Upper lobe of left lung (tissue), 6 donors: ENCODE data around the gene MYH9. TPM values are rescaled to one million over a fixed set of nuclear protein-coding genes. Genes with fewer than 3 reads are reported as not detected.

Source experiments
- ATAC-seq, 2 donors: fragments of 200-7000 bp; cut with Tn5 transposase; one replicate each; pipeline ENCODE4 v1.9.1; 2022; ENCODE audit warnings: mild to moderate bottlenecking in 2 of 2, moderate library complexity in 2 of 2; ENCODE audit not compliant: low FRiP score in 2 of 2
- DNase-seq, 2 donors: peaks; one replicate each; pipeline ENCODE4 v3.0.0-alpha.2; 2019 to 2020
- H3K27ac ChIP-seq, 4 donors: fragments of 200-600 bp; sonication (generic); one replicate each; pipeline ENCODE4 v1.5.1; 2016 to 2019
- H3K27me3 ChIP-seq, 4 donors: fragments of 200-600 bp; sonication (generic); one replicate each; pipeline ENCODE4 v1.5.1; 2017 to 2019
- H3K36me3 ChIP-seq, 4 donors: fragments of 200-600 bp; sonication (generic); one replicate each; pipeline ENCODE4 v1.5.1; 2016 to 2019
- H3K4me1 ChIP-seq, 4 donors: fragments of 200-600 bp; sonication (generic); one replicate each; pipeline ENCODE4 v1.5.1; 2018 to 2019
- H3K4me3 ChIP-seq, 4 donors: fragments of 200-600 bp; sonication (generic); one replicate each; pipeline ENCODE4 v1.5.1; 2017 to 2019; ENCODE audit warnings: mild to moderate bottlenecking in 2 of 4, moderate library complexity in 1 of 4
- H3K9me3 ChIP-seq, 4 donors: fragments of 200-600 bp; sonication (generic); one replicate each; pipeline ENCODE4 v1.5.1; 2018 to 2019
- EP300 ChIP-seq, 4 donors: sonication (generic); formaldehyde crosslinking; IDR thresholded peaks; one replicate each; pipeline ENCODE4 v1.5.1; 2017; ENCODE audit warnings: antibody characterized with exemption in 4 of 4, control low read depth in 2 of 4
- POLR2A ChIP-seq, 4 donors: fragments of 450-650 bp; IDR thresholded peaks; one replicate each; pipeline ENCODE4 v1.5.1; 2016 to 2017; ENCODE audit warnings: antibody characterized with exemption in 4 of 4, mild to moderate bottlenecking in 2 of 4
- POLR2AphosphoS5 ChIP-seq, 2 donors: sonication (generic); formaldehyde crosslinking; IDR thresholded peaks; one replicate each; pipeline ENCODE4 v1.5.1; 2017; ENCODE audit warnings: antibody characterized with exemption in 2 of 2
- WGBS, 2 donors: methylation state at CpG; one replicate each; pipeline ENCODE4 v1.1.5; 2017 to 2018; 5-methylcytosine and 5-hydroxymethylcytosine counted together
- total RNA-seq, 6 donors: library from RNA; depleted of rRNA in 4 of 6; stranded (reverse); fragments of >200 nt in 4 of 6; gene quantifications; one replicate each; pipeline versions ENCODE4 v1.1.0 to v1.2.1, GENCODE V29; 2016 to 2021
- TF ChIP-seq, protein P1 (sequence below), 6 experiments: fragments of 450-650 bp in 4 of 6; fragments of 200-600 bp in 2 of 6; sonication (generic) in 2 of 6; IDR thresholded peaks; one replicate each; pipeline ENCODE4 v1.5.1; 2016 to 2019; ENCODE audit warnings: antibody characterized with exemption in 6 of 6
- donor health status: DM: no; HTN: no; CAD: no; lungs with moderate emphysema.
- donor health status: DM: no; HTN: yes; CAD: no; lungs with severe emphysema.

MYH9 gene
- total RNA-seq, 6 donors from 2014 or later = 486 to 925 (median 599) TPM

DNA sequence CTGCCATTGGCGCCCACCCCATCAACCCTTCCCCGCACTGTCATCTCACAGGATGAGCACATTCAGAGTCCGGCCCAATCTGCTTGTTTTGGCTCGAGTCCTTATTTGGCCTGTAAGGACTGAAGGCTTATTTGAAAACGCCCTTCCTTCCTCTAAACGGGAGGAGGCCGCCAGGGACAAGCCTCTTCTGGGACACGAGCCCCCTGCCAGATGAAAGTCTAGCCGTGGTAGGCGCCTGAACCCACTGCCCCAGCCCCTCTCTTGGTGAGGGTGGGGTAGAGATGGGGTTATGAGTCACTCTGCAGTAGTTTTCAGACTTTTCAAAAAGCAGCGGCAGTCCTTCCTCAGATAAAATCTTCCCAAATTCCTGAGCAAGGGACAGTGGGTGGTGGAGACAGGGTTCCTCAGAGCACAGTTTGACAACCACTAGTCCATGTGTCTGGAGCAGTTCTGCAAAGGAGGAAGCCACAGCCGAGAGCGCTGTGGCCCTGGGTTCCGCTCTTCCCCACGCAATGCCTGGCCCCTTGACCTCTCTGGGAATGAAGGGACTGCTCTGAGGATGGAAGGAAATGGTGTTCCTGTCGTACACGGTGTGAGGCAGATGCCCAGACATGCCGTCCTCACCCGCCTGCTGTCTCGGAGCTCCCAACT is 57.0 kb downstream of the MYH9 start:
- Histone ChIP-seq H3K4me1 (peaks cover 98 to 100% (median 99%) of the 10 kb centered on the region in 4 donors), H3K27ac (peak overlapping the region; percentile 88 to 91 (median 89)), H3K36me3 (peaks cover 11 to 75% (median 39%) of the 10 kb centered on the region in 4 donors), H3K9me3 (no peaks in the 10 kb centered on the region), H3K4me3 (peak overlapping the region in 2 of 4 donors; percentile 8 to 29), H3K27me3 (no peaks in the 10 kb centered on the region)
- WGBS, 2 donors = 13 to 28% methylated on average over 16 to 20 of the region's 20 CpGs
- TF ChIP-seq EP300 (IDR thresholded peaks at IDR 0.05) (peak in 2 of 4 donors; percentile 78 to 89), POLR2A (IDR thresholded peaks at IDR 0.05) (no peak), POLR2AphosphoS5 (IDR thresholded peaks at IDR 0.05) (peak; percentile 69 to 78)
- TF ChIP-seq, protein P1, sequence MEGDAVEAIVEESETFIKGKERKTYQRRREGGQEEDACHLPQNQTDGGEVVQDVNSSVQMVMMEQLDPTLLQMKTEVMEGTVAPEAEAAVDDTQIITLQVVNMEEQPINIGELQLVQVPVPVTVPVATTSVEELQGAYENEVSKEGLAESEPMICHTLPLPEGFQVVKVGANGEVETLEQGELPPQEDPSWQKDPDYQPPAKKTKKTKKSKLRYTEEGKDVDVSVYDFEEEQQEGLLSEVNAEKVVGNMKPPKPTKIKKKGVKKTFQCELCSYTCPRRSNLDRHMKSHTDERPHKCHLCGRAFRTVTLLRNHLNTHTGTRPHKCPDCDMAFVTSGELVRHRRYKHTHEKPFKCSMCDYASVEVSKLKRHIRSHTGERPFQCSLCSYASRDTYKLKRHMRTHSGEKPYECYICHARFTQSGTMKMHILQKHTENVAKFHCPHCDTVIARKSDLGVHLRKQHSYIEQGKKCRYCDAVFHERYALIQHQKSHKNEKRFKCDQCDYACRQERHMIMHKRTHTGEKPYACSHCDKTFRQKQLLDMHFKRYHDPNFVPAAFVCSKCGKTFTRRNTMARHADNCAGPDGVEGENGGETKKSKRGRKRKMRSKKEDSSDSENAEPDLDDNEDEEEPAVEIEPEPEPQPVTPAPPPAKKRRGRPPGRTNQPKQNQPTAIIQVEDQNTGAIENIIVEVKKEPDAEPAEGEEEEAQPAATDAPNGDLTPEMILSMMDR (IDR thresholded peaks at IDR 0.05) = no peak
- DNase-seq = no peak
- ATAC-seq = peak; percentile 2 to 34

DNA sequence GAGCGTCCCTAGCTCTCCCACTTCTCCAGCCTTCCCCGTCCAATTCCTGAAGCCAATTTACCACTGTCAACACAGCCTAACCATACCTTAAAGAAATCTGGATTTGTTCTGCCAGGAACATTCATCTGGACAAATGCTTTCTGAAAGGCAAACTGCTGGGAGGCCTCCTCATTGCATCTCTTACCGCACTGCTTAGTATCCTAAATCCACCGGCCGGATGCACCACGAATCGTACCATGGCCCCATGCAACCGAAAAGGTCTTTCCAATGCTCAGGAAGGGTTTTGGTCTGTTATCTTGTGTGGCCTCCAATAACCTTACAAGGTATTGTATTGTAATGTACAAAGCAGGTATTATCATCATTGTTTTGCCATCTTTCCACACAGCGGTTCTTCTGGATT is 57.6 kb downstream of the MYH9 start:
- Histone ChIP-seq H3K9me3 (no peaks in the 10 kb centered on the region), H3K36me3 (peaks cover 17 to 75% (median 41%) of the 10 kb centered on the region in 4 donors), H3K4me3 (peak overlapping the region in 2 of 4 donors; percentile 8 to 25), H3K4me1 (peaks cover 98 to 100% (median 99%) of the 10 kb centered on the region in 4 donors), H3K27me3 (no peaks in the 10 kb centered on the region), H3K27ac (peak overlapping the region; percentile 88 to 91 (median 89))
- WGBS, 2 donors = 72 to 86% methylated on average over 9 of the region's 9 CpGs
- ATAC-seq = no peak
- no peak for TF ChIP-seq POLR2AphosphoS5 (IDR thresholded peaks at IDR 0.05)
- no peak for TF ChIP-seq POLR2A (IDR thresholded peaks at IDR 0.05)
- TF ChIP-seq, protein P1 (IDR thresholded peaks at IDR 0.05) = no peak
- no peak for TF ChIP-seq EP300 (IDR thresholded peaks at IDR 0.05)
- DNase-seq = no peak

DNA sequence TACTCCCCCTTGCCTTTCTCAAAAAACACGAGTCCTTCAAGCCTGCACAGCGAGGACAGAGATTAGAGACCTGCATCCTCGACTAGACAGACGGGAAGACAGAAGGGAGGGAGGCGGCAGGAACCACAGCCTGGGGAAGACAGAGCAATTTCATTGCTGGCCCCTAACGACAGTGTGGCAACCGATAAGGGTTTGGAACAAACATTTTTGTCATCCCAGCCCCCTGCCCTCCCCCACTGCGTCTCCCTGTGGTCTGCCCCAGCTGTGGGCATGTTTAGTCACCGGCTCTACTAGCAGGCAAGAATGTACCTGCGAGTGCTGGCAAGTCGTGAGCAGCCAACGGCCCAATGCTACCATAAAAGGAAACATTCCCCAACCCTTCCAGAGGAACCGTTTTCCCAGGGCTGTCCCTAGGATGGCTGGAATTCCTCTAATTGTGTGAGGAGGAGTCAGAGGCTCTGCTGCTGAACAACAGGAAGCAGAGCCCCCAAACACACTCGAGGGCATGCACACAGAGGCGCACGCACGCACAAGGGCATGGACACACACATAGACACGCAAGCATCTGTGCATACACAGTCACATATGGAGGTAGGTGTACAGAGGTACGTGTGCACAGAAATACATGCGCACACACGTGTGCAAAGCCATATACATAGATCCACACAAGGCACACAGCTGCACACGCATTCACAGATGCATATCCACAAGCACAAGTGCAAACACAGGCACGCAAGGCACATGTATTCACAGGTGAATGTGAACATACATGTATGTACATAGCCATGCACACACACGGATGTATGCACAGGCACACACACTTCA is 58.3 kb downstream of the MYH9 start:
- no peaks in the 10 kb centered on the region for H3K9me3 ChIP-seq
- no peaks in the 10 kb centered on the region for H3K27me3 ChIP-seq
- 28 to 40% methylated on average over 18 to 24 of the region's 24 CpGs for WGBS, 2 donors
- TF ChIP-seq POLR2A (IDR thresholded peaks at IDR 0.05) = peak in 1 of 4 donors; percentile 37
- peak in 1 of 4 donors; percentile 85 for TF ChIP-seq EP300 (IDR thresholded peaks at IDR 0.05)
- peak; percentile 26 to 50 for TF ChIP-seq POLR2AphosphoS5 (IDR thresholded peaks at IDR 0.05)
- TF ChIP-seq, protein P1 (IDR thresholded peaks at IDR 0.05) = no peak
- DNase-seq = no peak
- H3K36me3 ChIP-seq = peaks cover 17 to 70% (median 38%) of the 10 kb centered on the region in 4 donors
- peaks cover 98 to 100% (median 98%) of the 10 kb centered on the region in 4 donors for H3K4me1 ChIP-seq
- H3K4me3 ChIP-seq = peak overlapping the region in 2 of 4 donors; percentile 13 to 25
- ATAC-seq = peak in 1 of 2 donors; percentile 24
- peak overlapping the region; percentile 88 to 91 (median 89) for H3K27ac ChIP-seq

DNA sequence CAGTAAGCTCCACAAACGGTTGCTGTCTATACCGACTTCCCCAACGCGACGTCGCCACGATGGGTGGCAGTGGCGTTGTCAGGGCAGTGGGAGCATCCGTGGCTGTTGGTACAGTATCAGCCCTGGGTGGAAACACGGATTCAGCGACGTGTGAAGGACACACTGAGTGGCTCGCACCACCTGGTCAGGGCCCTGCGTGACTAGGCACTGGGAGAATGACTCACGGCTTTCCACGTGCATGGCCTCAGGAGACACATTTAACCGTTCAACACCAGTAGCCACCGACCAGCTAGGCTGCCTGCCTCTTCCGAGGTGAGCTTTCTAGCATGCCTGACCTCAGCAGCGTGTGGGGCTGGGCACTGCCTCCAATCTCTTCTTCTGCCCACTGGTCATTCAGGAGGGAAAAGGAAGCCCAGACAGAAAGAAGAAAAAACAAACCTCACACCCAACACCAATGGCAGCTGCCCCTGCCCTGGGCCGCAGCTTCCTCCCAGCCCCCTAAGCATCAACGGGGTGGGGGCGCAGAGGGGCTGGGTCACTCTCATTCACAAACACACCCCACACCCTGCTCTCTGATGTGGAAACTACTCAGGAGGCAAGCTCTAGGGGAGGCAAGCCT is 59.0 kb downstream of the MYH9 start:
- 26 to 44% methylated on average over 22 to 23 of the region's 23 CpGs for WGBS, 2 donors
- DNase-seq = peak; percentile 62 to 71
- H3K36me3 ChIP-seq = peaks cover 17 to 70% (median 38%) of the 10 kb centered on the region in 4 donors

More for the DNA sequence above, 59.0 kb downstream of the MYH9 start:
- no peaks in the 10 kb centered on the region for H3K9me3 ChIP-seq
- H3K4me3 ChIP-seq = peak overlapping the region in 2 of 4 donors; percentile 13 to 25
- ATAC-seq = peak in 1 of 2 donors; percentile 0
- H3K27ac ChIP-seq = peak overlapping the region; percentile 88 to 91 (median 89)
- peaks cover 98 to 100% (median 98%) of the 10 kb centered on the region in 4 donors for H3K4me1 ChIP-seq
- H3K27me3 ChIP-seq = no peaks in the 10 kb centered on the region
- TF ChIP-seq POLR2A (IDR thresholded peaks at IDR 0.05) = no peak
- TF ChIP-seq EP300 (IDR thresholded peaks at IDR 0.05) = peak in 1 of 4 donors; percentile 18
- peak; percentile 45 to 60 for TF ChIP-seq POLR2AphosphoS5 (IDR thresholded peaks at IDR 0.05)
